ENCODE data around the gene PARP15.
"Not testable (repeated sequence)": the region's sequence is repeated elsewhere in the genome, so short reads cannot be mapped to it uniquely, and the experiment has no call there.

The PARP15 gene

GRCh38 chr3:122618614-122619013 lies 41.2 kb downstream of the PARP15 start:
- no peak for DNase-seq (ENCODE audit: low read depth in 3 of 3)

GRCh38 chr3:122619040-122619439 lies 41.6 kb downstream of the PARP15 start:
- no peak for DNase-seq (ENCODE audit: low read depth in 3 of 3)

- no peak for DNase-seq (ENCODE audit: low read depth in 3 of 3)
These were observed 42.9 kb downstream of the PARP15 start for GRCh38 chr3:122620399-122620798.

GRCh38 chr3:122621112-122621511 lies 43.7 kb downstream of the PARP15 start:
- no peak for DNase-seq (ENCODE audit: low read depth in 3 of 3)

GRCh38 chr3:122623031-122623829 lies 45.8 kb downstream of the PARP15 start:
- DNase-seq (ENCODE audit: low read depth in 3 of 3) = no peak

GRCh38 chr3:122626515-122627180 lies 49.2 kb downstream of the PARP15 start:
- DNase-seq (ENCODE audit: low read depth in 3 of 3) = no peak

GRCh38 chr3:122627301-122627700 lies 49.9 kb downstream of the PARP15 start:
- DNase-seq (ENCODE audit: low read depth in 3 of 3) = no peak

- no peak for DNase-seq (ENCODE audit: low read depth in 3 of 3)
These were observed 51.1 kb downstream of the PARP15 start for GRCh38 chr3:122628567-122628966.

GRCh38 chr3:122629763-122630162 lies 52.3 kb downstream of the PARP15 start:
- no peak for DNase-seq (ENCODE audit: low read depth in 3 of 3)

- no peak for DNase-seq (ENCODE audit: low read depth in 3 of 3)
These were observed 58.3 kb downstream of the PARP15 start for GRCh38 chr3:122635789-122636188.

GRCh38 chr3:122636697-122637096 lies 59.2 kb downstream of the PARP15 start:
- no peak for DNase-seq (ENCODE audit: low read depth in 3 of 3)

- no peak for DNase-seq (ENCODE audit: low read depth in 3 of 3)
These were observed 63.1 kb downstream of the PARP15 start for GRCh38 chr3:122640437-122640999.

GRCh38 chr3:122642935-122643334 lies 65.5 kb downstream of the PARP15 start:
- no peak for DNase-seq (ENCODE audit: low read depth in 3 of 3)

- DNase-seq (ENCODE audit: low read depth in 3 of 3) = no peak
These were observed 68.9 kb downstream of the PARP15 start for GRCh38 chr3:122646146-122646988.

- DNase-seq (ENCODE audit: low read depth in 3 of 3) = not testable (repeated sequence)
These were observed 73.9 kb downstream of the PARP15 start for GRCh38 chr3:122651233-122651907.

- DNase-seq (ENCODE audit: low read depth in 3 of 3) = not testable (repeated sequence)
These were observed 74.5 kb downstream of the PARP15 start for GRCh38 chr3:122651962-122652361.

GRCh38 chr3:122658336-122658735 lies 80.9 kb downstream of the PARP15 start:
- DNase-seq (ENCODE audit: low read depth in 3 of 3) = not testable (repeated sequence)

GRCh38 chr3:122660297-122660974 lies 83.0 kb downstream of the PARP15 start:
- DNase-seq (ENCODE audit: low read depth in 3 of 3) = no peak

- DNase-seq (ENCODE audit: low read depth in 3 of 3) = no peak
These were observed 84.2 kb downstream of the PARP15 start for GRCh38 chr3:122661633-122662032.

- DNase-seq (ENCODE audit: low read depth in 3 of 3) = no peak
These were observed 85.1 kb downstream of the PARP15 start for GRCh38 chr3:122662505-122662904.
